ENCODE data around the gene ATP6V0B. TPM values are rescaled to one million over a fixed set of nuclear protein-coding genes. Genes with fewer than 3 reads are reported as not detected.

ATP6V0B gene
- total RNA-seq, 1 donor, result 104 TPM

DNA sequence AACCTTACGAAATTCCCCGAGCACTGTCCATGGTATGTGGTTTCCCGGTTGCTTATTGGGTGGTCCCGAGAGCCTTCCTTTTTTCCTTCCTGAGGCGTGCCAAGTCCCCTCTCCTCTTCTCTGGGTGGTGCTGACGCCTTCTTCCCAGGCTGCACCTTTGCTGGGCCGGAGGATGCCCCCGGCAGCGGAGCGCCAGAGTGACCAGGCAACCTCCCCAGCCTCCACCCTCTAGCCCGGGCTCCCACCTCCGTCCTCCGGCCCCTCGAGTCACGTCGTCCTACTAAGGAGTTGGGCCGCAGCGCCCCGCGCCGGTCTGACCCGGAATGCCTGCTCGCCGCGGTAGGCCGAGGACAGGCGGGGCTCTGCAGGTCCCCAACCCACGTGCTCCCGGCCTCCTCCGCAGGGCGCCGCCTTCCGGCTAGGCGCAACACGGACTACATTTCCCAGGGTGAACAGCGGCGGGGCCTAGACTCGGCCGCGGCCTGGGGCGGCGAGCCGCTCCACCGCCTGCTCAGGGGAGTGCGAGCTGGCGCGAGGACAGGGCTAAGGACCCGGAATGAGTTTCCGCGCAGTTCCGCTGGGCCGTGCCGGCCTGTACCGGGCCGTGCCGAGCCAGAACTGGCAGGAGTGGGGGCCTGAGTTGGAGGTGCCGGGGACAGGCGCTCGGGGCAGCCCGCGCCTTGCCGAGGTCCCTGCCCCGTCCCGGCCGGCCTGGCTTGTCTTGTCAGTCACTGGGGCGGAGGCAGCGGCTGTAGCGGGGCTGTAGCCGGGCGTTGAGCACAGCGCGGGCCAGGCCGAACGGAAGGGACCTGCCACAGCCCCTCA is 28.3 kb upstream of the ATP6V0B start, which contains the start of gene IPO13:
Gene IPO13, plus strand, starts transcription at position 715 of the 825 bp plus-strand sequence. CDS start 651 bp downstream, outside the sequence.
- DNase-seq (ENCODE audit: low read depth), result peak; percentile 96
- peak within 1 kb of the TSS; percentile 82 for H3K4me3 ChIP-seq (ENCODE audit: low read depth, low read length)
- TF ChIP-seq, protein P1, sequence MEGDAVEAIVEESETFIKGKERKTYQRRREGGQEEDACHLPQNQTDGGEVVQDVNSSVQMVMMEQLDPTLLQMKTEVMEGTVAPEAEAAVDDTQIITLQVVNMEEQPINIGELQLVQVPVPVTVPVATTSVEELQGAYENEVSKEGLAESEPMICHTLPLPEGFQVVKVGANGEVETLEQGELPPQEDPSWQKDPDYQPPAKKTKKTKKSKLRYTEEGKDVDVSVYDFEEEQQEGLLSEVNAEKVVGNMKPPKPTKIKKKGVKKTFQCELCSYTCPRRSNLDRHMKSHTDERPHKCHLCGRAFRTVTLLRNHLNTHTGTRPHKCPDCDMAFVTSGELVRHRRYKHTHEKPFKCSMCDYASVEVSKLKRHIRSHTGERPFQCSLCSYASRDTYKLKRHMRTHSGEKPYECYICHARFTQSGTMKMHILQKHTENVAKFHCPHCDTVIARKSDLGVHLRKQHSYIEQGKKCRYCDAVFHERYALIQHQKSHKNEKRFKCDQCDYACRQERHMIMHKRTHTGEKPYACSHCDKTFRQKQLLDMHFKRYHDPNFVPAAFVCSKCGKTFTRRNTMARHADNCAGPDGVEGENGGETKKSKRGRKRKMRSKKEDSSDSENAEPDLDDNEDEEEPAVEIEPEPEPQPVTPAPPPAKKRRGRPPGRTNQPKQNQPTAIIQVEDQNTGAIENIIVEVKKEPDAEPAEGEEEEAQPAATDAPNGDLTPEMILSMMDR (IDR thresholded peaks at IDR 0.05; ENCODE audit: insufficient read depth, low read depth, low read length), result peak; percentile 56

DNA sequence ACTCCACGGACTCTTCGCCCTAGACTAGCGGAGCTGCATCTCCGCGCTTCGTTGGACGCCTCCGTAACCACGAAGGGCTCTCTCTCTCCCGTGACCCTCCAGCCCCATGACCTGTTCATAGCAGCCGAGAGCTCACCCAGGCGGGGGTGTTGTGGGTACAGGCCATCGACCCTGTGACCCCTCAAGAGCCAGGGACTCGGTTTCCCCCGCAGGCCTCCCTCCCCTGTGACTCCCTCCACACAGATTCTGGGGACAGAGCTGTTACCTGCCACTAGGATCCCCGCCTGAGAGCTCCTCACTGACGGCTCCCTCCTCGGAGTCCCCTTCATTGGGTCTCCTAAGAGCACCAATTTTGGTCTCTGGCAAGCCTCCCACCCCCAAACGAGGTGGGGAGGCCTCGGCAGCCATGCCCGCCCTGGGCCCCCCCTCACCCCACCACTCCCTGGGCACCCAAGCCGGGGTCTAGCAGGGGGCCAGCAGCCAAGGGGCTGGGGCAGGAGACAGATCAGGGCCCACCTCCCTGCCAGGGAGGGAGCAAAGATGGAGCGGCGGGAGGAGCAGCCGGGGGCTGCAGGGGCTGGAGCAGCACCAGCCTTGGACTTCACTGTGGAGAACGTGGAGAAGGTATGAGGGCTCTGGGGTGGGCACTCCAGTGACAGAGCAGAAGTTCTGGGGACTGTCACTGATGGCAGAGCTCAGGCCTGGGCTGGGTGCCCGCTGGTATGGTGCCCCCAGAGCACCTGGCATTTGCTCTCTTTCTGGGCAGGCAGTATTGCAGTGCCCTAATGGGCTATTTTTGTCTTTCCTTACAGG is 27.5 kb upstream of the ATP6V0B start:
- peak overlapping the region; percentile 82 for H3K4me3 ChIP-seq (ENCODE audit: low read depth, low read length)
- TF ChIP-seq, protein P1 (IDR thresholded peaks at IDR 0.05; ENCODE audit: insufficient read depth, low read depth, low read length), result no peak
- no peak for DNase-seq (ENCODE audit: low read depth)

DNA sequence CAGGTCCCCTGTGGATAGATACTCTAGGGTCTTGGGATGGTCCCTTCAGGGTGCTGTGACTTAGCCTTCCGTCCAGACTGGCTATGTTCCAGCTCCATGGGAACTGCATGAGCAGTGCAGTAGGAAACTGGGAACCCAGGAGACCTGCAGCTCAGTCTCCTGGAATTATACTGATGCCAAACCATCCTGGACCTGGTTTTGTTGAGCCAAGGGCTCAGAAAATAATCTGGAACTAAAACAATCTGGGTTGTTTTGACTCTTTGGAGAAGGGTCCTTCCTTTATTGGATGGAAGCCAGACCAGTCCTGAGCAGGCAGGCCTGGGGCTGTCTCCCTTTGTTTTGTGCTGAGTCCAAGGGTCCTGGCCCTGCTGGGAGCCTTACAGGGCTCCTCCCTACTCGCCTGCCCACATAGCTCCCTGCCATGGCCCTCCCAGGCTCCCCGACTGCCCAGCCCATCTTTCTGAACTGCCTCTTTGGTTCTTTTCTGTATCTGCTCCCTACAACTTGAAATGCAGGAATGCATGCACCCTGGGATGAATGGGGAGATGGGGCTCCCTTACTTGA is 26.8 kb upstream of the ATP6V0B start:
- TF ChIP-seq, protein P1 (IDR thresholded peaks at IDR 0.05; ENCODE audit: insufficient read depth, low read depth, low read length), result no peak
- no peak for DNase-seq (ENCODE audit: low read depth)
- H3K4me3 ChIP-seq (ENCODE audit: low read depth, low read length), result peak overlapping the region; percentile 82

DNA sequence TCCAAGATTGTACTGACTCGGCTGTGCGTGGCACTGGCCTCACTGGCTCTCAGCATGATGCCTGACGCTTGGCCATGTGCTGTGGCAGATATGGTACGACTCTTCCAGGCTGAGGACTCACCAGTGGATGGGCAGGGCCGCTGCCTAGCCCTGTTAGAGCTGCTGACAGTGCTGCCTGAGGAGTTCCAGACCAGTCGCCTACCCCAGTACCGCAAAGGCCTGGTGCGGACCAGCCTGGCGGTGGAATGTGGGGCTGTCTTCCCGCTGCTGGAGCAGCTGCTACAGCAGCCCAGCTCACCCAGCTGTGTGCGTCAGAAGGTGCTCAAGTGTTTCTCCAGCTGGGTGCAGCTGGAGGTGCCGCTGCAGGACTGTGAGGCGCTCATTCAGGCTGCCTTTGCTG is 25.1 kb upstream of the ATP6V0B start:
- TF ChIP-seq, protein P1 (IDR thresholded peaks at IDR 0.05; ENCODE audit: insufficient read depth, low read depth, low read length), result no peak
- H3K4me3 ChIP-seq (ENCODE audit: low read depth, low read length), result no peak overlapping the region
- peak; percentile 76 for DNase-seq (ENCODE audit: low read depth)

DNA sequence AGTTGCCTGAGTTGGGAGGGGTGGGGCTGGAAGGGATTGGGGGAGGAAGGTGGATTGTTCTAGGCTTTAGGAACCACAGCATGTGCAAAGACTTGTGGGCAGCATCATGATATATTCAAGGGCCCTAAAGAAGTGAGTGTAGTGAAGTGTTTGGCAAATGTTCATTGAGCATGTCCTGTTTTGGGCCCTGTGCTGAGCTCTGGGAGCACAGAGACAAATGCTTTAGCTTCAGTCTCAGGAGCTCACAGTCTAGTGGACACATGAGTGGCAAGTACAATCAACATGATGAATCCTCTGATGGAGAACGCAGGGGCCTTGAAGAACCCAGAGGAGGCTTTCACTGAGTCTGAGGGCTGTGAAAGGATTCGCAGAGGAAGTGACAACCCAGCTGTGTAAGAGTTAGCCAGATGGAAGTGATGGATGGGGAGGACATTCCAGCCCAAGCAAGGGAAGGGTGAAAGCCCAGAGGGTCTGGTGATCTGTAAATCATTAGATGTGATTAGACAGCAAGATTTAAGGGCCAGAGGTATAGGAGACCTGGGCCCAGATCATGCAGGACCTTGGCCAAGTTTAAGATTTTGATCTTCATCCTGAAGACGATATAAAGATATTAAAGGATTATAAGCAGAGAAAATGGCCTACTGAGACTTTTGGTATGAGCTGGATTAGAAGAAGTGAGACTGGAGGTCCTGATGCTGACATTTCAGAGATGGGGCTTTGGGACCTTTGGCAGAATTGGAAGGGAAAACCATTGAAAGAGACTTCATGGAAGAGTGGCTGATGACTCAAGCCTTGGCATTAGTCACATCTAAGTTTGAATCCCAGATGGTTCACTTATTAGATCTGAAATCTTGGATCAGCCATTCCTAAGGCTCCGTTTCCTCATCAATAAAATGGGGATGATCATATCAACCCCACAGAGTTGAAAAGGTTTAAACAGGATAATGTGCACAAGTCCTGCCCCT is 23.5 kb upstream of the ATP6V0B start:
- no peak for DNase-seq (ENCODE audit: low read depth)
- no peak overlapping the region for H3K4me3 ChIP-seq (ENCODE audit: low read depth, low read length)

More for the DNA sequence above, 23.5 kb upstream of the ATP6V0B start:
- TF ChIP-seq, protein P1 (IDR thresholded peaks at IDR 0.05; ENCODE audit: insufficient read depth, low read depth, low read length), result no peak
